ENCODE measurements around the gene BNIP5.

BNIP5 gene

DNA sequence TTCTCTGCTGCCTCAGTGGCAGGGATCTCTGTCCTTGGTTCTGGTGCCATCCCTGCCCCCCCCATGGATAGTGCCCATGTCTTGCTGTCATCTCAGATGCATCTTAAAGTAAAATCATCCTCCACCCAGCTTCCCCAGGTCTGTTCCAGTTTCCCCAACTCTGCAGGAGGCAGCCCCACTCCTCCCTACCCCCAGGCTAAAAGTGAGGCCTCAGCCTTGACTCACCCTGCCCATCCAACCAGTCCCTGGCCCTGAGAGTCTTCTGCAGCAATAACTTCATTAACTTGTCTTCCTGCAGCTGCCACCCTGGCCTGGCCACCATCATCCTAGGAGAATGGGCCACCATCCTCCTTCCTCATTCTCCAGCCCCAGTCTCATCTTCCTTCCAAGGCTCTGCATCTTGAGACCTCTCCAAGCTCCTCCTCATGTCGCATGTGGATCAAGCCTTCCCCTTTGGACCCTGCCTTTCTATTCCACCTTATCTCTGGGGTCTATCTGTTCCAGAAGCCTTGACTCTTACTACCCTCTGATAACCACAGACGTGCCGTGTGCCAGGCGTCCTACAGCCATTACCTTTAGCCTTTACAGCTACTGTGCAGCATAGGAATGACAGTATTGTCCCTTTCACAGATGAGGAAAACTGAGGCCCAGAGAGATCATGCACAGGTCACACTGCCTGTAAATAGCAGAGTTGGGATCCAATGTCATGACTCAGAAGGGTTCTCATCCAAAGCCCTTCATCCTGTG, 68.8 kb downstream of the BNIP5 start:
- DNase-seq (ENCODE audit: low read depth in 2 of 2): no peak

GRCh38 chr6:36266913-36267644, 69.6 kb downstream of the BNIP5 start:
- DNase-seq (ENCODE audit: low read depth in 2 of 2): no peak
